ENCODE data around the gene VIL1.

VIL1 gene

DNA sequence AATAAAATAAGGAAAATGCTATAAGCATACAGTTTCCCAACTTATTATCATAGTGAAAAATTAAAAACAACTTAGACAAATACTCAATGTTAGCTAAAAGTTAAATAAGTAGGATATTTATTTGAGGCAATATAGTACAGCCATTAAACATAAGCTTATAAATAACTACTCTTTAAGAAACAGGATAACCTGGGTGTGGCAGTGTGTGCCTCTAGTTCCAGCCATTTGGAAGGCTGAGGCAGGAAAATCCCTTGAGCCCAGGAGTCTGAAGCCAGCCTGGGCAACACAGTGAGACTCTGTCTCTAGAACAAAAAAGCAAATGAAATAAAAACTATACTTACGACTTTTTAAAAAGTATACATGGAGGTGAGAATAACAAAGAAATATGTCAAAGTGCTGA lies 39.7 kb downstream of the VIL1 start:
- Histone ChIP-seq H3K9ac (ENCODE audit: low read depth, low read length) (no peak overlapping the region), H3K36me3 (ENCODE audit: insufficient read depth, low read length) (peaks cover 10% of the 10 kb centered on the region), H3K4me1 (ENCODE audit: insufficient read depth, low read length) (no peaks in the 10 kb centered on the region), H3K9me3 (ENCODE audit: control insufficient read depth, insufficient read depth, low read length) (no peaks in the 10 kb centered on the region)

DNA sequence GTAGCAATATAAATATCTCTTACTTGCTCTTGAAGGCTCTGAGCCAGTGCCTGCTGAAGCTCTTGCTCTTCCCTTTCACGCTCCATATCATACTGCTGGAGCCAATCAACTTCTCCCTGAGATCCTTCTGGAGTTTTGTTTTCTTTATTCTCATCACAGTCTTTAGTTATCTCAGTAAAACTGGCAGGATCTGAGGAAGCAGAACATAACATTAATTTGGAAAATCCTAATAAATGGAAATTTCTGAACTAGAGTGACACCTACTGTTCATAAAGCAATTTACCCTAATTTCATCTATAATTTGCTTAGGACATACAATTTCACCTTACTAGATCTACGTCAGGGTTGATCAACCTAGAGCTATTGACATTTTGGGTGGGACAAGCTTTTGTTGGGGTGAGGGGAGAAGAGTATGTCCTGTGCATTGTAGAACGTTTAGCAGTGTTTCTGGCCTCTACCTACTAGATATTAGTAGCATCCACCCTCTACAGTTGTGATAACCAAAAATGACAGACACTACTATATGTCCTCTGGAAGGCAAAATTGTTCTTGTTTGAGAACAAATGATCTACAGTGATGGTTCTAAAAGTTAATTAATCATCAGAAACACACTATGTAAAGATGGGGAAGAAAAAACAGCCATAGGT lies 47.2 kb downstream of the VIL1 start:
- Histone ChIP-seq H3K9me3 (ENCODE audit: control insufficient read depth, insufficient read depth, low read length) (no peaks in the 10 kb centered on the region), H3K4me1 (ENCODE audit: insufficient read depth, low read length) (no peaks in the 10 kb centered on the region), H3K9ac (ENCODE audit: low read depth, low read length) (no peak overlapping the region), H3K36me3 (ENCODE audit: insufficient read depth, low read length) (peaks cover 5% of the 10 kb centered on the region; the same call in 1 of the 2 replicates)

DNA sequence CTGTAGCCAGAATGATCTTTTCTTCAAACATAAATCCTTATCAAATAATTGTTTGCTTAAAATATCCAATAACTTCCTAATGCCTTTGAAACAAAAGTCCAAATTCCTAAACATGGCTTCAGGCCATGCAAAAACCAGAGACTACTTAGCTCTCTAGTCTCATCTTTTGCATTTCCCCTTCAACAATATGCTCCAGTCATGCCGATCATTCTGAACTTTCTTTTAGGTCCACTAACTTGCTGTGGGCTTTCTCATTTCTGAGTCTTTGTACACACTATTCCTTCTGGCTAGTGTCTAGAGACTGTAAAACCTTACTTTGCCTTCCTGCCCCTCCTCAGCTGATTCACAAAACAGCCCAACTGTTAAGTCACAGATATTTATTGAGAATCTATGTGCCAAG lies 51.5 kb downstream of the VIL1 start:
- Histone ChIP-seq H3K9ac (ENCODE audit: low read depth, low read length) (no peak overlapping the region), H3K36me3 (ENCODE audit: insufficient read depth, low read length) (peaks cover 10% of the 10 kb centered on the region; the same call in 1 of the 2 replicates), H3K4me1 (ENCODE audit: insufficient read depth, low read length) (no peaks in the 10 kb centered on the region)

DNA sequence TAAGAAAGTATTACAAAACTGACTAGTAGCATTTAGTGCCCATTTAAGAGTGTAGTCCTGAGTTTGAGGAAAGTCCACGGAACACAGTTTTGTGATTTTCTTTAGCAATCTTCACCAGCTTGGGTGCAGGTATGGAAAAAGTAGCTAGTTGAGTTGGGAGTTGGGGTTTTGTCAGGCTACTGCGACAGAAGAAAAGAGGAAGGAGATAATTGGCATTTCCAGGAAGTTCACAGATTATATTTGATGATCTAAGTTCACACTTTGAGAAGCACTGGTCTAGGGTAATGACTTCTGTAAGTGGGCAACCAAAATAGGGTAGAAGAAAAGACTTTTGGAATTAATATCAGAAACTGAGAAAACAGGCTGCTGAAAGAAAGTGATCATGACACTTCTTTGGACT lies 52.1 kb downstream of the VIL1 start:
- Histone ChIP-seq H3K36me3 (ENCODE audit: insufficient read depth, low read length) (peaks cover 10% of the 10 kb centered on the region; the same call in 1 of the 2 replicates), H3K9ac (ENCODE audit: low read depth, low read length) (no peak overlapping the region), H3K4me1 (ENCODE audit: insufficient read depth, low read length) (no peaks in the 10 kb centered on the region), H3K9me3 (ENCODE audit: control insufficient read depth, insufficient read depth, low read length) (no peaks in the 10 kb centered on the region)

More for the DNA sequence above, 51.5 kb downstream of the VIL1 start:
- no peaks in the 10 kb centered on the region for H3K9me3 ChIP-seq (ENCODE audit: control insufficient read depth, insufficient read depth, low read length)

DNA sequence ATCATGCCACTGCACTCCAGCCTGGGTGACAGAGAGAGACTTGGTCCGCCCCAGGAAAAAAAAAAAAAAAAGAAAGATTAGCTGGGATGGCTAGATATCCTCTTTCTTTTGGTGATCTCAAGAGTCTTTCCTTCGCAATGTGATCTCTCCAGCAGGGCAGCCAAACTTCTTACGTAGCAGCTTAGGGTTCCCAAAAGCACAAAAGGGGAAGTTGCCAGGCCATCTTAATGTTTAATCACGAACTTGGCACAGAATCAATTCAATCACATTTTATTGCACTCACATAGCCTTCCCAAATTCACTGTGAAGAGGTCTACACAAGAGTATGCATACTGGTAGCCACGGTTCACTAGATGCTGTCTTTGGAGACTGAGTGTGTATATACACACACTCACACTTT lies 53.1 kb downstream of the VIL1 start:
- H3K9me3 ChIP-seq (ENCODE audit: control insufficient read depth, insufficient read depth, low read length), result no peaks in the 10 kb centered on the region
- H3K9ac ChIP-seq (ENCODE audit: low read depth, low read length), result no peak overlapping the region
- peaks cover 10% of the 10 kb centered on the region for H3K36me3 ChIP-seq (ENCODE audit: insufficient read depth, low read length)
- H3K4me1 ChIP-seq (ENCODE audit: insufficient read depth, low read length), result no peaks in the 10 kb centered on the region

DNA sequence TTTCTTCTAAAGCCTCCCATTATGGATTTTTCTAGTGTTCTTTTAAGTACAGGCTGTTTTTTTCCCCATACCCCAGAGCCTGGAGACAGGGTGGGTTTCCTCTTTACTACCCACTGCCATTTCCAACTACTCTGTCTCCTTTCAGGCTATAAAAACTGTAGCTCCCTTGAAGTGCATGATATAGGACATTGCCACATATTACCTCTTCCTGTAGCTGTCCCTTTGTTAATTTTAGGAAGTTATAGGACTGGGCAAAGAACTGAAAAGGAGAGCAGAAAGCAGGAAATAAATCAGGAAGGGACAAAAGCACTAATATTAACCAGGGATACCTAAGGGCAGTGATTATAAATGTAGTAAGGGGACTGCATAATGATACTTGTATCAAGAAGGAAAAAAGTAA lies 54.1 kb downstream of the VIL1 start:
- no peaks in the 10 kb centered on the region for H3K4me1 ChIP-seq (ENCODE audit: insufficient read depth, low read length)
- H3K9ac ChIP-seq (ENCODE audit: low read depth, low read length), result no peak overlapping the region
- H3K36me3 ChIP-seq (ENCODE audit: insufficient read depth, low read length), result peaks cover 10% of the 10 kb centered on the region

DNA sequence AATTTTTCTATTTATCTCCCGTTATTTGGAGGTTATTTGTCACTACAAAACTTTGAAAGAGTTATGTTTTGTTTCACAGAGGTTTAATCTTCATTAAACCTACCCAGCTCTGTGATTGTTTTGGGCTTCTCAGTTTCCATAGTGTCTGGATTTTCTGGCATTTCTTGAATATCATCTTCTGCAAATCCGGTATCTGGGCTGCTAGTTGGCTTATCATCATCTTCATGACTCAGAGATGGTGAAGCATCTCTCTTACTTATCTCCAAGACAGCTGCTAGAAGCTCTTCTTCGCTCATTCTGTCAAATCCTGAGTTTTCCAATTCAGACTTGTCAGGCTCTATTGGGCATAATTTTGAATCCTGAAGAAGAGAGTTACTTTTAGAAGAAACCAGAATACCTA lies 55.6 kb downstream of the VIL1 start:
- Histone ChIP-seq H3K9me3 (ENCODE audit: control insufficient read depth, insufficient read depth, low read length) (no peaks in the 10 kb centered on the region), H3K9ac (ENCODE audit: low read depth, low read length) (no peak overlapping the region), H3K36me3 (ENCODE audit: insufficient read depth, low read length) (peaks cover 10% of the 10 kb centered on the region), H3K4me1 (ENCODE audit: insufficient read depth, low read length) (no peaks in the 10 kb centered on the region)

More for the DNA sequence above, 54.1 kb downstream of the VIL1 start:
- H3K9me3 ChIP-seq (ENCODE audit: control insufficient read depth, insufficient read depth, low read length), result no peaks in the 10 kb centered on the region

DNA sequence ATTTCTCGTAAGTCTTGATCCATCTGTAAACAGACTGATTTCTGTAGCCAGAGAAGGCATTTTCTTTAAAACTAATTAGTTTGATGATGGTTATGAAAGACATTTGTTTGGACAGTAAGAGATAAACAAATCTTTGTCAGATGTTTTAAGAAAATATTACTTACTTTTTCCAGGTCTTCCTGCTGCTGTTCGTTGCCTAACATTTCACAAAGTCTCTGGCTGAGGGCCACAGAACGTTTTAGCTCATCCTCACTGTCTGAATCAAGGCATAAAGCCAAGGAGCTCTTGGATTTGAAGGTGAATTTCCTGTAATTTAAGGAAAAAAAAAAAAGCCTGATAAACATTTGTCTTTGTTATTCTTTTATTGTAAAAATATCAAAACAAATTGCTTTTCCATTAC lies 57.8 kb downstream of the VIL1 start:
- no peaks in the 10 kb centered on the region for H3K4me1 ChIP-seq (ENCODE audit: insufficient read depth, low read length)
- peaks cover 16% of the 10 kb centered on the region for H3K36me3 ChIP-seq (ENCODE audit: insufficient read depth, low read length)
- H3K9me3 ChIP-seq (ENCODE audit: control insufficient read depth, insufficient read depth, low read length), result no peaks in the 10 kb centered on the region
- no peak overlapping the region for H3K9ac ChIP-seq (ENCODE audit: low read depth, low read length)

DNA sequence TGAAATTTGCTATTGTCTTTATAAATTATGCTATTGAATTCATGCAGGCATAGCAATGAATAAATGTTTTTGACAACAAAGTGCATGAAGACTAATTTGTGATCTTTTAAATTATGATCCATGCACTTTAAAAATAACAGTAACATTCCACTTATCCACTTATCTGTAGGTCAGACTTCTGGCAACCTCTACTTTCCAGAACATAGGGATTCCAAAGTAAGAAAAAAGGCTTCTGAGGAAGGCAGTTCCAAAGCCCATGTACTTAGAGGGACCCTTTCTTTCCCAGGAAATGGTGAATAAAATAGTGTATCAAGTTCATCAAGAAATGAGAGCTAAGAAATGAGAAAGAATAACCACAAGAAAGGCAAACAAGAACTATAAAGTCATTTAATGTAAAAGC lies 58.3 kb downstream of the VIL1 start:
- H3K9me3 ChIP-seq (ENCODE audit: control insufficient read depth, insufficient read depth, low read length), result no peaks in the 10 kb centered on the region
- peaks cover 17% of the 10 kb centered on the region for H3K36me3 ChIP-seq (ENCODE audit: insufficient read depth, low read length)
- no peaks in the 10 kb centered on the region for H3K4me1 ChIP-seq (ENCODE audit: insufficient read depth, low read length)
- H3K9ac ChIP-seq (ENCODE audit: low read depth, low read length), result no peak overlapping the region

DNA sequence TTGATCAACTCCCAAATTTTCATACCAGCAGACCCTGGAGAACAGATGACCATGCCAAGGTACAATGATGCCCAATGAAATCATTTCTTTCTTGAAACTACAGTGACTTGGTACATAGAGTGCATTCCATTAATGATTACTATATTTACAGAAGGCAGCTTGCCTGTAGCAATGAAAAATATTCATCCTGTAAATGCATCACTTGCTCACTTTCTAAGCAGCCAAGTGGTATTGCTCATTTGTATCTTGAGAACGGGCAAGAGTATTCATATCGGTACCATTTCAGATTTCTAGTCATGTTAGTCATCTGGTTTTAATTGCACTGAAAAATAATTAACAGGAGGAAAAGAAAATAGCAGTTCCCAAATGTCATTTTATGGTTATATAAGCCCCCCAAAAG lies 59.6 kb downstream of the VIL1 start:
- no peaks in the 10 kb centered on the region for H3K9me3 ChIP-seq (ENCODE audit: control insufficient read depth, insufficient read depth, low read length)
- H3K9ac ChIP-seq (ENCODE audit: low read depth, low read length), result no peak overlapping the region
- no peaks in the 10 kb centered on the region for H3K4me1 ChIP-seq (ENCODE audit: insufficient read depth, low read length)
- peaks cover 14% of the 10 kb centered on the region for H3K36me3 ChIP-seq (ENCODE audit: insufficient read depth, low read length)

DNA sequence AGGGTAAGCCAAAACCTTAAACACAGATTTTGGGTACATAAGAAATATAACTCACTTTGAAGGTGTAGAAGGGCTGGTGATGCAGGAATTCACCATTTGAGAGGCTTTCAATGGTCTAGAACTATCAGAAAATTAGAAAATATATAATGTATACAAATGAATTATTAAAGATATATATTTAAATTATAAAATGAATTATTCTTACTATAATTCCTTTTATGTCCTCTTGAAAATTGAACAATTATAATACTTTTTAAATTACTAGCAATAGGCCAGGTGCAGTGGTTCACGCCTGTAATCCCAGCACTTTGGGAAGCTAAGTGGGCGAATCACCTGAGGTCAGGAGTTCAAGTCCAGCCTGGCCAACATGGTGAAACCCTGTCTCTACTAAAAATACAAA lies 60.7 kb downstream of the VIL1 start:
- Histone ChIP-seq H3K36me3 (ENCODE audit: insufficient read depth, low read length) (peaks cover 9% of the 10 kb centered on the region), H3K9ac (ENCODE audit: low read depth, low read length) (no peak overlapping the region), H3K9me3 (ENCODE audit: control insufficient read depth, insufficient read depth, low read length) (no peaks in the 10 kb centered on the region), H3K4me1 (ENCODE audit: insufficient read depth, low read length) (no peaks in the 10 kb centered on the region)

DNA sequence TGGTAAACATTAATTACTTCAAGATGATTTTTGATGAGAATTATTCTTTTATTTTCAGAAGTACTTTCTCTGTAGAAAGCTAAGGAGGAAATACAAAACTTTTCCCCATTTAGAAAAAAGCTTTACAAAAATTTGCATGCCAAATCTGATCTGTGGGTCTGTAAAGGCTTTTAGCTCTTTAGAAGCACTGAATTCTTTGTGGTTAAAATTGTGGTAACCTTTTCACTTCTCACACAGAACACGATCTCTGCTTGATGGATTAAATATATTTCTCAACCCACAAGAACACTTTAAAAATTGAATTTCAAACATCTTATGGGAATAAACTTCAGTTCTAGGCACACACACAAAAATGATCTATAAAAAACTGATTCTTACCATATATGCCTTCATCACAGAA lies 63.7 kb downstream of the VIL1 start:
- Histone ChIP-seq H3K36me3 (ENCODE audit: insufficient read depth, low read length) (peaks cover 7% of the 10 kb centered on the region; the same call in 1 of the 2 replicates), H3K4me1 (ENCODE audit: insufficient read depth, low read length) (no peaks in the 10 kb centered on the region), H3K9ac (ENCODE audit: low read depth, low read length) (no peak overlapping the region), H3K9me3 (ENCODE audit: control insufficient read depth, insufficient read depth, low read length) (no peaks in the 10 kb centered on the region)

DNA sequence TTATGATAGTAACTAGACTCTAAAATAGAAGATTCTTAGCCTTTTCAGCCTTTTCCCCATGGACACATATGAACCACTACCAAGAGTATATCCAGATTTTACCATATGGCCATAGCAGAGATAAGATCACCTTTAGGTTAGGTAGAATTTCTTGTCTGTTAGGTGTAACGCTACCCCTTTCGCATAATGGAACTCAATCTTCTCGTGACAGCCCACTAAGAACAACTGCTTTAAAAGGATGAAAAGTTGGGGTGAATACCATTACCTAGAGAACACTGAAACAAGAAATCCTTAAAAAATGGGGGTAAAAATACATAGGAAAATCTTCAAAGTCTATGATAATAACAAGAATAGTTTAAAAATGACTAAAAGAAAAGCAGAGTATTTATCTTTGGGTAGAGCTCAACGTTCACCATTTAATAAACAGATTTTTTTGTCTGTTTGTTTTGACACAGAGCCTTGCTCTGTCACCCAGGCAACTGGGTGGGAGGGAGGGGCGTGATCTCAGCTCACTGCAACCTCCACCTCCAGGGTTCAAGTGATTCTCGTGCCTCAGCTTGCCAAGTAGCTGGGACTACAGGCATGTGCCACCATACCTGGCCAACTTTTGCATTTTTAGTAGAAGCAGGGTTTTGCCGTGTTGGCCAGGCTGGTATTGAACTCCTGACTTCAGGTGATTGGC lies 67.2 kb downstream of the VIL1 start:
- H3K36me3 ChIP-seq (ENCODE audit: insufficient read depth, low read length), result peaks cover 3% of the 10 kb centered on the region; the same call in 1 of the 2 replicates
- no peak overlapping the region for H3K9ac ChIP-seq (ENCODE audit: low read depth, low read length)
- no peaks in the 10 kb centered on the region for H3K9me3 ChIP-seq (ENCODE audit: control insufficient read depth, insufficient read depth, low read length)
- no peaks in the 10 kb centered on the region for H3K4me1 ChIP-seq (ENCODE audit: insufficient read depth, low read length)

DNA sequence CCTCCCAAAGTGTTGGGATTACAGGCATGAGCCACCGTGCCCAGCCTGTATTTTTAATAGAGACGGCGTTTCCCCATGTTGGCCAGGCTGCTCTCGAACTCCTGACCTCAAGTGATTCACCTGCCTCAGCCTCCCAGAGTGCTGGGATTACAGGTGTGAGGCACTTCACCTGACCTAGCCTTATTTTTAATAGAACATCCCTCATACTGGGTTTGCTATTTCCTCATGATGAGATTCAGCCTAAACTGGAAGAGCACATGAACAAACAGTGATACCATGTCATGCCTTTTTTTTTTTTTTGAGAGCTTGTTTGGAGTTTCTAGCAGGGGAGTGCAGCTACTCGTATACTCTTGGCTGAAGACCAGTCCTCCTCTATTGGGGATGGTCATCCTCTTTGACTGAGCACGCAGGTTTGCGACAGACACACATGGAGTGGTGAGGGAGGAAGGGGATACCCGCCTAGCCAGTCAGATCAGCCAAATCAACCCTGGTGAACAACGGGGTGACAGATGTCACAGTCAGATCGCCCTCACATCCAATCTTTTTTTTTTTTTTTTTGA lies 81.7 kb downstream of the VIL1 start:
- Histone ChIP-seq H3K4me1 (ENCODE audit: insufficient read depth, low read length) (peaks cover 6% of the 10 kb centered on the region; the same call in 1 of the 2 replicates), H3K36me3 (ENCODE audit: insufficient read depth, low read length) (0 out of 2 replicates have a peak, but pooled peaks cover 3% of the 10 kb centered on the region), H3K9me3 (ENCODE audit: control insufficient read depth, insufficient read depth, low read length) (no peaks in the 10 kb centered on the region), H3K9ac (ENCODE audit: low read depth, low read length) (no peak overlapping the region)

DNA sequence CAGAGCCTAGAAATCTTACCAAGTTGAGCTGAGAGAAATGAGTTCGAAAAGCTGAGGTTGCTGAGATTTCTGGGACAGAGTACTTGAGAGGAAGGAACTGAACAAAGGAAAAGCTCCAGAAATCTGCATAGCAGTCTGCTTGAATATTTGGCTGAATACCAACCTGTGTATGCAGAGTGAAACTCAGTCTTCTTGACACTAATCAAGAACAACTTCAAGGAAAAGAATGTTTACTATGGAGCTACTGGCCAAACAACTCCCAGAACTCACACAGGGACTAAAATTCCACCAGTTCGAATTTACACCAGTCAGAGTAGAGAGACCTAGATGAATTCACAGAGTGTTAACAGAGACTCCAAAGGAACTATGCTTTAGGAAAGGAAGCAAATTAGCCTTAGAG lies 82.7 kb downstream of the VIL1 start:
- Histone ChIP-seq H3K9me3 (ENCODE audit: control insufficient read depth, insufficient read depth, low read length) (no peaks in the 10 kb centered on the region), H3K9ac (ENCODE audit: low read depth, low read length) (no peak overlapping the region)

More for the DNA sequence above, 82.7 kb downstream of the VIL1 start:
- peaks cover 6% of the 10 kb centered on the region; the same call in 1 of the 2 replicates for H3K4me1 ChIP-seq (ENCODE audit: insufficient read depth, low read length)
- 0 out of 2 replicates have a peak, but pooled peaks cover 2% of the 10 kb centered on the region for H3K36me3 ChIP-seq (ENCODE audit: insufficient read depth, low read length)
